Measurements from ENCODE around the gene KLHDC10.

DNA sequence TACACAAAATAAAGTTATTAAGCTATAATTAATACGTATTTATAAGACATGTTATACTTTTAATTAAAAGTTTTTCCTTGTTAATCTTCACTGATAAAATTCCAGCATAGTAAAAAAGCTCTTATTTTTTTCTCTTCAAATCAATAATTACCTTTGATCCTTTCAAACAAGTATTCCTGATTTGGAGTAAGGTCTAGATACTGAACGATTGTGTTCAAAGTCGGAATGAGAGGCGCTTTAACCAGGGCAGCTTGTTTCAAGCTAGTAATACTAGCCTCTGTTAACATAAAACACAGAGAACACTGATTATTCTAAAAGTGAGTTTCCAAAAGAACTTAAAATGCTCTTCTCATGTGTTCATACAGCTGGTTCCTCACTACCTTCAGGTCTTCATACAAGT is 107.9 kb downstream of the KLHDC10 start:
- TF ChIP-seq, protein P1, sequence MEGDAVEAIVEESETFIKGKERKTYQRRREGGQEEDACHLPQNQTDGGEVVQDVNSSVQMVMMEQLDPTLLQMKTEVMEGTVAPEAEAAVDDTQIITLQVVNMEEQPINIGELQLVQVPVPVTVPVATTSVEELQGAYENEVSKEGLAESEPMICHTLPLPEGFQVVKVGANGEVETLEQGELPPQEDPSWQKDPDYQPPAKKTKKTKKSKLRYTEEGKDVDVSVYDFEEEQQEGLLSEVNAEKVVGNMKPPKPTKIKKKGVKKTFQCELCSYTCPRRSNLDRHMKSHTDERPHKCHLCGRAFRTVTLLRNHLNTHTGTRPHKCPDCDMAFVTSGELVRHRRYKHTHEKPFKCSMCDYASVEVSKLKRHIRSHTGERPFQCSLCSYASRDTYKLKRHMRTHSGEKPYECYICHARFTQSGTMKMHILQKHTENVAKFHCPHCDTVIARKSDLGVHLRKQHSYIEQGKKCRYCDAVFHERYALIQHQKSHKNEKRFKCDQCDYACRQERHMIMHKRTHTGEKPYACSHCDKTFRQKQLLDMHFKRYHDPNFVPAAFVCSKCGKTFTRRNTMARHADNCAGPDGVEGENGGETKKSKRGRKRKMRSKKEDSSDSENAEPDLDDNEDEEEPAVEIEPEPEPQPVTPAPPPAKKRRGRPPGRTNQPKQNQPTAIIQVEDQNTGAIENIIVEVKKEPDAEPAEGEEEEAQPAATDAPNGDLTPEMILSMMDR (IDR thresholded peaks at IDR 0.05) = no peak
- TF ChIP-seq EZH2phosphoT487 (IDR thresholded peaks at IDR 0.05) = no peak
